GM21515 (cell line): ENCODE results near the gene KRT78.
"Not testable (repeated sequence)": the region's sequence is repeated elsewhere in the genome, so short reads cannot be mapped to it uniquely, and the experiment has no call there.

Experiments
- ATAC-seq: cut with Tn5 transposase; IDR thresholded peaks from one replicate; pipeline ENCODE4 v1.9.1; 2021; ENCODE audit not compliant: unreplicated experiment

KRT78 gene

GRCh38 chr12:52798671-52799504 is 49.9 kb downstream of the KRT78 start:
- ATAC-seq = no peak

DNA sequence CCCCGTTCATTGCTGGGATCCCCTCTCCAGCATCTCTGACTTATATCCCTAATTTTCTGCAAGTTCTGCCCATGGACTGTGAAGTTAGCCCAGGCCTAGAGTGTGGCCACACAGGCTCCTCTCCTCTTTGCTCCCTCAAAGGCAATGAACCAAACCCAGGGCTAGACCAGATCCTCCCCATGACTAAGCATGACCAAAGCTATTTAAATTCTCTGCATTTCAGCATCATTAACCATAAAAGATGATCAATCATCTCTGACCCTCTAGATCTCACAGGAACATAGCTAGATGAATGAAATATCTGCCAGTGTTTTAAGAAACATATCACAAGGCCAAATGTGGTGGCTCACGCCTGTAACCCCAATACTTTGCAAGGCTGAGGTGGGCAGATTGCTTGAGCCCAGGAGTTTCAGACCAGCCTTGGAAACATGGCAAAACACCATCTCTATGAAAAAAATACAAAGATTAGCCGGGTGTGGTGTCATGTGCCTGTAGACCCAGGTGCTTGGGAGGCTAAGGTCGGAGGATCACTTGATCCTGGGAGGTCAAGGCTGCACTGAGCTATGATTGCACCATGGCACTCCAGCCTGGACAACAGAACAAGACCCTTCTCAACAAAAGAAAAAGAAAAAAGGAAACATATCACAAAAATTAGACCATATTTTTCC is 50.7 kb downstream of the KRT78 start:
- ATAC-seq = no peak

DNA sequence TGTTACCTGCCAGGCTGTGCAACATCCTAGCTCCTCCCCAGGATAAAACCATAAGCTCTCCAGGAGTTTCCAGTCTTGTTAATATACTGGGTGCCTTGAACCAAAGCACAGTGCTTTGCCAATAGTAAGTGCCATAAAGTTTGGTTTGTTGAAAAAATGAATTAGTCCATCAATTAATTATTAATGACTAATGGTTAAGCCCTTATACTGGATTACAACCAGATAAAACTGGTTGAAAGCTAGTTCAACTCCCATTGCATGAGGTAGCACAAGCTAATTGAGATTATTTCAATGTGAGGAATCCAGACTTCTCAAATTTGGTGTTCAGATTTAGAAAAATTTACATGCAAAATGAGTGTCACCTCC is 51.3 kb downstream of the KRT78 start:
- ATAC-seq = no peak

DNA sequence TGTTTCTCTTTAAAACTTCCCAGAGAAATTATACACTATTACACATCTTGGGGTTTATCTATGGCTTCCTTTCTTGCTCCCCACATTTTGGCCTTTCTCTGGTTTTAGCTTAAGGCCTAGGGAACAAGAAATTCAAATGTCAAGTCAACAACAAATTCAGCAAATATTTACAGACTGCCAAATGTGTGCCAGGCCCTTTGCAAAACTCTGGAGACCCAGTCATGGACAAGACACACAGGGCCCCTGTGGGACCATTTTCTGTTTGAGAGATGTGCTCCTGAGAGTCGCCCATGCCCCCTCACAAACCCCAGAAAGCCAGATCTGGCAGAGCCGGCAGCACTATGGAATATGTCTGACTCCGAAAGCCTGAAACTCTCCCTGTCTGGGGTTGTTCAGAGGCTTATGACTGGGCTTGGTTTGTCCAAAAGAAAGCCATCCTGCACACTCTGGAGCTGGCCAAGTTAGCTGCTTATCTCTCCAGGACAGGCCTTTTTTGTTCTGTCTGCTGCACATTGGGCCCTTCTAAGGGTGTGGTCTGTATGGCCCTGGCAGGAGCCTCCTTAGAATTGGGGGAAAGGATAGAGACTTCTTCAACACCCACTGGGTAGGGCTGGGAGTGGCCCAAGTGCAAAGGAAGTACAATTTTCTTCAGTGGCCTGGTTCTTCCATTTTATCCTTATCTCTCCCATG is 51.8 kb downstream of the KRT78 start:
- no peak for ATAC-seq

DNA sequence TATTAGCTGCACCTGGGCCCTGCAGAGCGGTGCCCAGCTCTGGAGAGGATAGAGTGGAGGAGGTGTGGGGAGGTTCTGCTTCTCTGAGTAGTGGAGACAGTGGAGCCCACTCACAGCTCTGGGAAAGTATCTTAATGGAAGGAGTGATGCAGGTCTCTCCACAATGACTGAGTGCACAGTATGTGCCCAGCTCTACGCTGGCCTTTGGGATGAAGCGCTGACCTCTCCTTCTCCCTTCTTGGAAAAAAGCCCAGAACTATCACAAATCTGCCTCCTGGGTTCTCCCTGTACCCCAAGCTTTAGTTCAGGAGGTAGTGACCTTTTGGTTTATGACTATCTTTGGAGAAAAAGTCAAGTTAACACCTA is 52.4 kb downstream of the KRT78 start:
- no peak for ATAC-seq

DNA sequence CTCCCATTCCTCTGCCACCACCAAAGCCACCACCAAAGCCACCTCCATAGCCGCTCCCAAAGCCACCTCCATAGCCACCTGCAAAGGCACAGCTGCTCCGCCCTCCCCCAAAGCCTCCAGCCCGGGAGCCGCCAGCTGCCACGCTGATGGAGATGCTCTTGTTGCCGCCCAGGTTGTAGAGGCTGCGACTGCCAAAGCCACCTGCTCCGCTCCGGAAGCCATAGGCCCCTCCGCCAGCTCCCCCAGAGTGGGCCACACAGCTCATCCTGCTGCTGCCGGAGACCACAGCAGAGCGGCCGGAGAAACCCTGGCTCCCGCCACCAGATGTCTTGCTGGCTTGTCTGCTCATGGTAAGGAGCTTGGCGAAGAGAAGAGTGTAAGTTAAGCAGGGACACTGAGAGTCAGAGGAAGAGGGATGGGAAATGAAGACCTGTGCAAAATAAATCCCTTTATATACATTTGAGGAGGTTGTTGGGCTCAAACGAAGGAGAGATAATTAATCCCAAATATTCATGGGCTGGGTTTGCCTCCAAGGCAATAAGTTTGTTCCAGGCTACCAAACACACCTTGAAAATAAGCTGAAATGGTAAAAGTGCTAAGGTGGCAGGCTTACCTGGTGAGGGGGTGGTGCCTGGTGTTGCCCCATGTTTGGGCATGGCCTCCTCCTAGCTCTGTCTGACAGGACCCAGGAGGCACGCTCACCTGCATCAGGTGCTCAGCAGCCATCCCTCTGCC is 52.9 kb downstream of the KRT78 start, which contains the start of gene KRT3:
TSS of gene KRT3 (minus strand) at position 424 of the 735 bp plus-strand sequence. CDS start at position 349, 75 bp downstream.
- no peak for ATAC-seq

- not testable (repeated sequence) for ATAC-seq
These were observed 53.5 kb downstream of the KRT78 start for GRCh38 chr12:52795332-52795674.

DNA sequence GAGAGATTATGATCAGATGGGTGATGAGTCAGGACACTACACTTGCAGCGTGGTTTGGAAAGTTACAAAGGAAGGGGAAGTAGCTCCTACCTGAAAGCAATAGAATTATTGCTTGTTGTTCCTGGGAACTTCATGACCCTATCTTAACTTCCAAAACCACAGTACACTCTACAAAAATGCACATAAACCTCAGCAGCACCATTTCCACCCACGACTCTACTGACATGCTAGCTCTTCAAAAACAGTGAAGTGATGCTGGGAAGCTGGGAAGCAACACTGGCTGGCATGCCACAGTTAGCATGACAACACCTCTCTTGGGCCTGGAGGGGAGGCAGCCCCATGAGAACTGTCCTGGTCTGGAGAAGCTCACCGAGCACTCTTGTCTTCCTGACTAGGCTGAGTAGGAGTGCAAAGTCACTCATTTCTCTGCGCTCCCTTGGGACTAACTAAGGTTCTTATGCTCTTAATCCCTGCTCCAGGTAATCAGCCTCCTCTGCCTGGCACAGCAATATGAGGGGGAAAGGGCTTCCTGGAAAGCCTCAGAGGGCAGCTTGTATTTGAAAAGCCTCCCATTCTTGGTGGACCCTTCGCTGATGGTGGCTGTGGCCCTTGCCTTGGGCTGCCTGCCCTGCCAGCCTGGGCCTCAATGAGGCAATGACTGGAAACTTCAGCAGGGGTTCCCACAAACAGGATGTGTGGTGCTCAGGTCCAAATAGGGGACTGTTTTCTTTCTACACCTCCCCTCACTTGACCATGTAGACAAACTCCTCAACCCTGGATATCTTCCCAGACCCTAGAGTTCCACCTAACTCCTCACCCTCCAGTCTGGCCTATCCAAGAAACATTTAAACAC is 54.1 kb downstream of the KRT78 start:
- ATAC-seq = no peak

DNA sequence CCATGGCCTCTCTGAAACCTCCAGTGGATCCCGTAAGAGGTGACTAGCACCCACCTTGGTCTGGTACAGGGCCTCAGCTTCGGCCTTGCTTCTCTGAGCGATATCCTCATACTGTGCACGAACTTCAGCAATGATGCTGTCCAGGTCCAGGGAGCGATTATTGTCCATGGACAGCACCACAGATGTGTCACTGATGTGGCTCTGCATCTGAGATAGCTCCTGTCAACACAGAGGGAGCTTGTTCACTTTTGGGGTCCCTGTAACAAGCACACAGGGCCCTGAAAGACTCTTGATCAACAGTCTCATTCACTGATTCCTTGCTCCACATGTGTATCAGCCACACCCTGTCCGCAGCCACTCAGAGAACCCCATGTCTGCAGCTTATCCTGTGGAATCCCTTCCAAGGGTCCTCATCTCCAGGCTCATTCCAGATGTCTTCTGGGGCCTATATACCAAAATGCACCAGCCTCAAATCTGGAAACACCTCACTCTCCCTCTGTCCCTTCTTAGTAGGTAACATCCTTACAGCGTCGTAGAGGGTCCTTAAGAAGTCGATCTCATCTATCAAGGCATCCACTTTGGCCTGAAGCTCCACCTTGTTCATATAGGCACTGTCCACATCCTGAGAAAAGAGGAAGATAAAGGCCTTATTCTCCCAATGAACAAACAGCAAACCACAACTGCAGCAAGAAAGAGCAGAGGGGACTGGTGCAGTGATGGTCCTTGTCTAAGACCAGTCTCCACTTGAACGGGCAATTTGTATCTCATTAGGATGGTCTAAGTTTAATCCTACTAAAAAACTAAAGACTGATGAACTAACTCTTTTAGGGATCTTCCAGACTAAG is 56.4 kb downstream of the KRT78 start:
- ATAC-seq = no peak

DNA sequence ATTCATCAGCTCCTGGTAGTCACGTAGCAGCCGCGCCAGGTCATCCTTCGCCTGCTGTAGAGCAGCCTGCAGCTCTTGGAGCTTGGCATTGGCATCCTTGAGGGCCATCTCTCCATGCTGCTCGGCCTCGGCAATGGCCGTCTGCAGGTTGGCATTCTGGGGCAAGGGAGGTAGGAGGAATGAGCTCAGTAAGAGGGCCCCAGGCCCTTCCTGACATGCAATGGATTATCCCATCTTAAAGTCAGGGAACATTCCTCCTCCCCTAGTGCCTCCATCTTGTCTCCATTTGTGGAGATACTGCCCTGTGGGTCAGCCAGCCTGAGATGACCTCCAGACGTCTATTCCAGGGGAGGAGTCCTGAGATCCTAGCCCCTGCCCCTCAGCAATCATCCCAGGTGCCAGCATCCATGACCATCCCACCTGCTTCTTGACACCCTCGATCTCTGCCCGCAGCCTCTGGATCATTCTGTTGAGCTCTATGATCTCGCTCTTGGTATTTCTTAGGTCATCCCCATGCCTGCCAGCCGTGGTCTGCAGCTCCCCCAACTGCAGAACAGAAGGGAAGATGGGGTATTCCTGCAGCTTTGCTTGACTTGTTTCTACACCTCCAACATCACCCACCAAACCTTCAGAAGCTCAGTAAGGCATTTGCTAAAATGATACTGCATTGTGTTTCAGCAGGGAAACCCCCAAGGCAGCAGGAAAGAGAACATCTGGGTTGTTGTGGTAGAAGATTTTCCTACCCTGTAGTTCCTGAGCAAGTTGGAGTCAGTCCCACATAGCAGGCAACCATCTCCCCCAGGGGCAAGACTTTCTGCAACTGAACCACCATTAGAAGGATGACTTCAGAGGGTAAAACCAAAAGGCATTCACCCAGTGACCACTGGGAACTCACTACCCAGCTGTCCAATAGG is 57.3 kb downstream of the KRT78 start:
- ATAC-seq = no peak

GRCh38 chr12:52790427-52791270 is 58.1 kb downstream of the KRT78 start:
- no peak for ATAC-seq

- no peak for ATAC-seq
These were observed 59.0 kb downstream of the KRT78 start for GRCh38 chr12:52789637-52790426.

DNA sequence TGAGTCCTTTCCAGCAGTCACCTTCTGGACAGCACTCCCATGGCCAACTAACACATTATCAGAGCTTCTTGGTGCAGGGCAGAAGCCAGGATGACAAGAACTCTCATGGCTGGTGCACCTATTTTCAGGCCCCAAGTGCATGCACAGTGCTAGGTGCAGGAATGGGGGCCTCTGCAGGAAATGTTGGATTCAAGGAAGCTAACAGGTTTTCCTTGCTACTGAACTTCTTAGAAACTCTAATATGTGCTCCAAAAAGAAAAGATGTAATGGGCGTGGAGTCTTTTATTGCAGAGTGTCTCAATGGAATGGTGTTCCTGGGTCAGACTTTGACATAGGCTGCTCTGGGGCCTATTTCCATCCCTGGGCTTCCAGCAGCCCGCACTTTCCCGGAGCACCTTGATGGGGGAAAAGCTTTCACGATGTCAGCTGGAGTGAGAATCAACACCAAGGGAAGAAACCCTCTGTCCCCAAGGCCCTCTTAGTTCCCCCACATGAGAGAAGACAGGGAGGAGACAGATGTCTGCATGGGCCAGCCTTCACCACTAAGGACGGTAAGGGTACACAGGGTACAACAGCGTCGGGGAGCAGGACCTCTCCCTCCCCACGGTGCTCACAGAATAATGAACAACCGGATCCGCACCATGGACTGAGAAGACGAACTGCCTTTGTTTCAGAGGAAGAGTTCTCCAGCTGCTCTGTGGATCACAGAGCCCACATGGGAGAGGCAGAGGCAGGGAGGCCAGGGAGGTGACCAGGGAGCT is 59.7 kb downstream of the KRT78 start:
- ATAC-seq = no peak

GRCh38 chr12:52788192-52788875 is 60.5 kb downstream of the KRT78 start:
- no peak for ATAC-seq
